Peyer's patch (tissue), 4 donors: ENCODE measurements around the gene REXO1.

ENCODE experiments used
- POLR2A ChIP-seq, 2 donors: fragments of 450-650 bp; IDR thresholded peaks; one replicate each; pipeline ENCODE4 v1.5.1; 2017; ENCODE audit warnings: antibody characterized with exemption in 2 of 2, mild to moderate bottlenecking in 2 of 2, moderate library complexity in 2 of 2
- TF ChIP-seq, protein P1 (sequence below), 6 experiments: fragments of 450-650 bp in 4 of 6; fragments of 200-600 bp in 2 of 6; sonication (generic) in 1 of 6; IDR thresholded peaks; one replicate each; pipeline ENCODE4 v1.5.1; 2017 to 2019; ENCODE audit warnings: antibody characterized with exemption in 6 of 6, mild to moderate bottlenecking in 3 of 6, moderate library complexity in 1 of 6

DNA sequence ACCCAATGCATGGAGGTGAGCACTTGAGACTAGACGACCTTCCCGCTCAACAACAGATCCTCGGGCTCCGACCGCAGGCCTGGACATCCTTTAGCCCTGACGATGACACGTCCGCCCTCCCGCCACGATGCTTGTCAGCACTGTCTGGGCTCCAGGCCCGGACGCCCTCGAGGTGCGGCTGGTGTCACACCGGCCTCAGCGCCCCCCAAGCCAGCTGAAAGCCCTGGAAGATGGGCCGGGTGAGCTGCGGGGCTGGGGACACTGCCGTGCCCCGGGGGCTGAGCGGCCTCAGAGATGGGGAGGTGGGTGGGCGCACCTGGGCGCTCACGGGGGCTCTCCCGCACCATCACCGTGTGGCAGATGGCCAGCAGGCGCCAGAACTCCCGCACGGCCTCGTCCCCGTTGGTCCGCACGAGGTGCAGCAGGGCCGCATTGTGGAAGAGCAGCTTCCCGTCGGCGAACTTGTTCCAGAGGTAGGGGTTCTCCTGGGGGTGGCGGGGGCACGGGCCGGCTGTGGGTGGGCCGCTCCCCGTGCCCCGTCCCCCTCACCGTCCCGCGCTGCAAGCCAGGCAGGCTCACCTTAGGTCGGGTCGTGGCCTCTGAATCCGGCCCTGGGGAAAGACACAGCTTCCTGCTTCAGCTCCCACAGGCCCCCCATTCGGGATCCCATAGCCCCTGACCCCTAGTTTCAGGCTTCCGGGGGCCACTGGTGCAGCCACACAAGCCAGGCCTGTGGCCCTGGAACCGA is 51.7 kb downstream of the REXO1 start:
- TF ChIP-seq, protein P1, sequence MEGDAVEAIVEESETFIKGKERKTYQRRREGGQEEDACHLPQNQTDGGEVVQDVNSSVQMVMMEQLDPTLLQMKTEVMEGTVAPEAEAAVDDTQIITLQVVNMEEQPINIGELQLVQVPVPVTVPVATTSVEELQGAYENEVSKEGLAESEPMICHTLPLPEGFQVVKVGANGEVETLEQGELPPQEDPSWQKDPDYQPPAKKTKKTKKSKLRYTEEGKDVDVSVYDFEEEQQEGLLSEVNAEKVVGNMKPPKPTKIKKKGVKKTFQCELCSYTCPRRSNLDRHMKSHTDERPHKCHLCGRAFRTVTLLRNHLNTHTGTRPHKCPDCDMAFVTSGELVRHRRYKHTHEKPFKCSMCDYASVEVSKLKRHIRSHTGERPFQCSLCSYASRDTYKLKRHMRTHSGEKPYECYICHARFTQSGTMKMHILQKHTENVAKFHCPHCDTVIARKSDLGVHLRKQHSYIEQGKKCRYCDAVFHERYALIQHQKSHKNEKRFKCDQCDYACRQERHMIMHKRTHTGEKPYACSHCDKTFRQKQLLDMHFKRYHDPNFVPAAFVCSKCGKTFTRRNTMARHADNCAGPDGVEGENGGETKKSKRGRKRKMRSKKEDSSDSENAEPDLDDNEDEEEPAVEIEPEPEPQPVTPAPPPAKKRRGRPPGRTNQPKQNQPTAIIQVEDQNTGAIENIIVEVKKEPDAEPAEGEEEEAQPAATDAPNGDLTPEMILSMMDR (IDR thresholded peaks at IDR 0.05), result no peak
- TF ChIP-seq POLR2A (IDR thresholded peaks at IDR 0.05), result no peak
